Endodermal cell (in vitro differentiated cells): ENCODE results near the gene ANKRD17. TPM values are rescaled to one million over a fixed set of nuclear protein-coding genes. Genes with fewer than 3 reads are reported as not detected.

Experiments
- DNase-seq: peaks from one replicate; pipeline ENCODE4 v3.0.0-alpha.2; 2017
- H3K27ac ChIP-seq: 2 replicates; pipeline ENCODE4 v1.5.1; 2013; ENCODE audit warnings: mild to moderate bottlenecking, low read depth, low read length, moderate library complexity
- H3K27me3 ChIP-seq: 2 replicates; pipeline ENCODE4 v1.6.1; 2013; ENCODE audit warnings: mild to moderate bottlenecking, low read length, moderate library complexity; ENCODE audit not compliant: insufficient read depth, control insufficient read depth, poor library complexity, severe bottlenecking
- H3K36me3 ChIP-seq: 2 replicates; pipeline ENCODE4 v1.7.0; 2013; ENCODE audit warnings: mild to moderate bottlenecking, low read length, moderate library complexity; ENCODE audit not compliant: control insufficient read depth, insufficient read depth
- H3K4me1 ChIP-seq: one replicate; pipeline ENCODE4 v1.7.0; 2013; ENCODE audit warnings: low read length; ENCODE audit not compliant: control insufficient read depth, insufficient read depth
- H3K4me3 ChIP-seq: 2 replicates; pipeline ENCODE4 v1.5.1; 2013; ENCODE audit warnings: mild to moderate bottlenecking, low read length, moderate library complexity
- H3K9ac ChIP-seq: 2 replicates; pipeline ENCODE4 v1.6.1; 2013; ENCODE audit warnings: mild to moderate bottlenecking, low read length, moderate library complexity; ENCODE audit not compliant: poor library complexity, severe bottlenecking; ENCODE audit errors: extremely low read depth
- H3K9me3 ChIP-seq: 2 replicates; pipeline ENCODE4 v1.6.1; 2013; ENCODE audit warnings: mild to moderate bottlenecking, low read length, moderate library complexity; ENCODE audit not compliant: control insufficient read depth
- H3K27ac Mint-ChIP-seq: 2 replicates; pipeline ENCODE4 v1.8.0; 2020; ENCODE audit warnings: mixed read lengths
- H3K27me3 Mint-ChIP-seq: 2 replicates; pipeline ENCODE4 v1.8.0; 2021; ENCODE audit warnings: mild to moderate bottlenecking, mixed read lengths; ENCODE audit not compliant: insufficient read depth
- H3K36me3 Mint-ChIP-seq: 2 replicates; pipeline ENCODE4 v1.8.0; 2020; ENCODE audit warnings: low read depth, mixed read lengths
- H3K4me1 Mint-ChIP-seq: 2 replicates; pipeline ENCODE4 v1.8.0; 2020; ENCODE audit warnings: mixed read lengths
- H3K4me3 Mint-ChIP-seq: 2 replicates; pipeline ENCODE4 v1.8.0; 2020; ENCODE audit warnings: mild to moderate bottlenecking, moderate library complexity, mixed read lengths
- H3K9me3 Mint-ChIP-seq: 2 replicates; pipeline ENCODE4 v1.8.0; 2020; ENCODE audit warnings: mild to moderate bottlenecking, mixed read lengths
- CTCF ChIP-seq: fragments of 200-600 bp; sonication (generic); conservative IDR thresholded peaks from 2 replicates; pipeline ENCODE4 v1.5.0; 2021; ENCODE audit warnings: antibody characterized with exemption, mild to moderate bottlenecking
- WGBS, 2 experiments: methylation state at CpG; one replicate each; pipeline versions ENCODE4 v1.1.5 to v1.1.7; 2013; ENCODE audit warnings: missing lambda C conversion rate in 2 of 2, mixed read lengths in 1 of 2; ENCODE audit not compliant: insufficient coverage in 1 of 2, insufficient read length in 1 of 2; 5-methylcytosine and 5-hydroxymethylcytosine counted together
- total RNA-seq, 2 donors: library from RNA; stranded (reverse); fragmentation: NEBNext Ultra II Directional in 1 of 2; extraction: Animal tissue kit (Norgen Biotek cat#: 25700) in 1 of 2; gene quantifications; 2 replicates in 1 of 2; 3 replicates in 1 of 2; pipeline ENCODE4 v1.2.1, GENCODE V29; 2021

Gene ANKRD17
- total RNA-seq, 2 donors from 2014 or later: 83.6 to 84.3 TPM

GRCh38 chr4:73156394-73156793 lies 102.2 kb downstream of the ANKRD17 start:
- no peak for TF ChIP-seq CTCF
- Mint-ChIP-seq H3K4me3 (no peak overlapping the region), H3K27me3 (no peaks in the 10 kb centered on the region), H3K9me3 (no peaks in the 10 kb centered on the region), H3K4me1 (no peaks in the 10 kb centered on the region), H3K27ac (no peak overlapping the region), H3K36me3 (peaks cover 54% of the 10 kb centered on the region)
- no peak overlapping the region for H3K9ac ChIP-seq
- DNase-seq: no peak
- no peak overlapping the region for H3K27ac ChIP-seq
- peaks cover 57% of the 10 kb centered on the region for H3K36me3 ChIP-seq
- no peaks in the 10 kb centered on the region for H3K9me3 ChIP-seq
- no peak overlapping the region for H3K4me3 ChIP-seq
- H3K27me3 ChIP-seq: no peaks in the 10 kb centered on the region
- 93 to 98% methylated on average over 2 to 3 of the region's 3 CpGs for WGBS, 2 experiments
- no peaks in the 10 kb centered on the region for H3K4me1 ChIP-seq

GRCh38 chr4:73152893-73153292 lies 105.7 kb downstream of the ANKRD17 start:
- H3K4me1 Mint-ChIP-seq: no peaks in the 10 kb centered on the region
- Histone ChIP-seq H3K4me3 (no peak overlapping the region), H3K27ac (no peak overlapping the region), H3K36me3 (peaks cover 63% of the 10 kb centered on the region), H3K27me3 (no peaks in the 10 kb centered on the region), H3K4me1 (no peaks in the 10 kb centered on the region), H3K9me3 (no peaks in the 10 kb centered on the region), H3K9ac (no peak overlapping the region)
- no peak for DNase-seq
- peaks cover 51% of the 10 kb centered on the region for H3K36me3 Mint-ChIP-seq
- TF ChIP-seq CTCF: no peak
- no peak overlapping the region for H3K4me3 Mint-ChIP-seq
- no peaks in the 10 kb centered on the region for H3K27me3 Mint-ChIP-seq
- WGBS, 2 experiments: 100% methylated on average over 1 of the region's 1 CpG; no CpG with 5 or more reads in 1 of the 2 experiments
- no peaks in the 10 kb centered on the region for H3K9me3 Mint-ChIP-seq
- H3K27ac Mint-ChIP-seq: no peak overlapping the region

GRCh38 chr4:73142995-73143547 lies 115.5 kb downstream of the ANKRD17 start:
- Histone ChIP-seq H3K9me3 (no peaks in the 10 kb centered on the region), H3K27ac (no peak overlapping the region), H3K27me3 (no peaks in the 10 kb centered on the region), H3K9ac (no peak overlapping the region), H3K4me1 (no peaks in the 10 kb centered on the region), H3K36me3 (peaks cover 93% of the 10 kb centered on the region), H3K4me3 (no peak overlapping the region)
- H3K27me3 Mint-ChIP-seq: no peaks in the 10 kb centered on the region
- no peak overlapping the region for H3K4me3 Mint-ChIP-seq
- H3K36me3 Mint-ChIP-seq: peaks cover 51% of the 10 kb centered on the region
- TF ChIP-seq CTCF: peak; percentile 62
- 96 to 100% methylated on average over 1 to 3 of the region's 4 CpGs for WGBS, 2 experiments
- H3K4me1 Mint-ChIP-seq: no peaks in the 10 kb centered on the region
- no peak for DNase-seq
- no peak overlapping the region for H3K27ac Mint-ChIP-seq
- no peaks in the 10 kb centered on the region for H3K9me3 Mint-ChIP-seq
